GM12878 (cell line): Measurements from ENCODE around the gene AOAH. TPM values are rescaled to one million over a fixed set of nuclear protein-coding genes. Genes with fewer than 3 reads are reported as not detected.

ENCODE experiments used
- ATAC-seq: fragments of 200-7000 bp; cut with Tn5 transposase; 3 replicates; pipeline ENCODE4 v1.9.1; 2020; ENCODE audit warnings: mild to moderate bottlenecking, moderate library complexity
- BruUV-seq: library from RNA; stranded (reverse); fragments of 400-500 nt; replicated peaks from 2 replicates; lab custom pipeline; 2021; lab: Mats Ljungman, UMichigan
- CTCF ChIA-PET: fragments of 300-600 bp; sonication (Branson Sonifier 250); formaldehyde crosslinking; extraction: SDS; loops from one replicate; lab custom pipeline; 2021; ENCODE audit warnings: inconsistent platforms; lab: Yijun Ruan, JAX
- POLR2A ChIA-PET: fragments of 350-600 bp; formaldehyde crosslinking; extraction: SDS; loops from one replicate; lab custom pipeline; 2021; ENCODE audit warnings: inconsistent platforms; lab: Charles Lee
- RAD21 ChIA-PET: fragments of 300-600 bp; sonication (Branson Sonifier 250); formaldehyde crosslinking; loops from one replicate; lab custom pipeline; 2023; ENCODE audit warnings: antibody characterized with exemption; ENCODE audit not compliant: unreplicated experiment; lab: Charles Lee
- SMC1A ChIA-PET: fragments of 300-600 bp; sonication (Branson Sonifier 250); formaldehyde crosslinking; loops from one replicate; lab custom pipeline; 2023; ENCODE audit not compliant: unreplicated experiment, uncharacterized antibody; lab: Charles Lee
- DNase-seq: peaks from one replicate; pipeline ENCODE4 v3.0.0-alpha.2; 2011; ENCODE audit warnings: low read depth, low spot score
- FAIRE-seq: peaks from 3 replicates; lab custom pipeline; 2011; peaks lifted over from hg19 to GRCh38; lab: Jason Lieb, UNC
- H2AFZ ChIP-seq: 2 replicates; pipeline ENCODE4 v1.6.0; 2011; ENCODE audit warnings: low read depth, low read length, control low read depth; ENCODE audit not compliant: control insufficient read depth
- H3K27ac ChIP-seq: 2 replicates; pipeline ENCODE4 v1.5.1; 2011; ENCODE audit warnings: control low read depth; ENCODE audit not compliant: control insufficient read depth, insufficient read depth
- H3K27me3 ChIP-seq, 2 experiments: replicated peaks in 1 of 2; 2 replicates each; pipeline versions ENCODE4 v1.6.0 to v1.6.1; 2011; ENCODE audit warnings: low read length in 1 of 2; ENCODE audit not compliant: control insufficient read depth in 2 of 2, insufficient read depth in 2 of 2
- H3K36me3 ChIP-seq, 2 experiments: 2 replicates each; pipeline ENCODE4 v1.5.1; 2011; ENCODE audit warnings: low read length in 1 of 2; ENCODE audit not compliant: control insufficient read depth in 2 of 2, insufficient read depth in 2 of 2
- H3K4me1 ChIP-seq: 2 replicates; pipeline ENCODE4 v1.6.1; 2011; ENCODE audit warnings: mild to moderate bottlenecking, low read length, moderate library complexity, mixed read lengths; ENCODE audit not compliant: control insufficient read depth, insufficient read depth
- H3K4me2 ChIP-seq: 2 replicates; pipeline ENCODE4 v1.6.0; 2011; ENCODE audit warnings: control low read depth; ENCODE audit not compliant: control insufficient read depth, insufficient read depth
- H3K4me3 ChIP-seq: fragments of 200-600 bp; sonication (generic); 2 replicates; pipeline ENCODE4 v1.5.1; 2016
- H3K79me2 ChIP-seq: 2 replicates; pipeline ENCODE4 v1.6.0; 2011; ENCODE audit warnings: low read length; ENCODE audit not compliant: control insufficient read depth, insufficient read depth
- H3K9ac ChIP-seq: 2 replicates; pipeline ENCODE4 v1.8.0; 2011; ENCODE audit warnings: low read length, control low read depth, mixed read lengths; ENCODE audit not compliant: control insufficient read depth, insufficient read depth
- H3K9me3 ChIP-seq: replicated peaks from 3 replicates; pipeline ENCODE4 v1.5.1; 2011; ENCODE audit warnings: mild to moderate bottlenecking, low read length; ENCODE audit not compliant: control insufficient read depth, insufficient read depth
- H4K20me1 ChIP-seq: 2 replicates; pipeline ENCODE4 v1.6.0; 2011; ENCODE audit not compliant: control insufficient read depth, insufficient read depth
- CREM ChIP-seq: IDR thresholded peaks from 2 replicates; pipeline ENCODE4 v1.6.1; 2014; ENCODE audit warnings: antibody characterized with exemption, low read depth
- FOS ChIP-seq: IDR thresholded peaks from 3 replicates; pipeline ENCODE4 v1.6.1; 2011; ENCODE audit warnings: borderline replicate concordance; ENCODE audit not compliant: insufficient read length; ENCODE audit errors: extremely low read depth
- IKZF2 ChIP-seq, 2 experiments: fragments of 450-650 bp; IDR thresholded peaks; 2 replicates each; pipeline ENCODE4 v1.6.1; 2017; ENCODE audit warnings: mild to moderate bottlenecking in 2 of 2, moderate library complexity in 2 of 2
- MTA3 ChIP-seq: IDR thresholded peaks from 2 replicates; pipeline ENCODE4 v1.6.1; 2012; ENCODE audit warnings: low read length, inconsistent platforms, borderline replicate concordance
- NFYA ChIP-seq: IDR thresholded peaks from 2 replicates; pipeline ENCODE4 v1.6.1; 2011; ENCODE audit warnings: low read depth, mild to moderate bottlenecking, low read length, improper control_type of control experiment, borderline replicate concordance
- RBBP5 ChIP-seq: fragments of 200-600 bp; sonication (generic); conservative IDR thresholded peaks from 2 replicates; pipeline ENCODE4 v1.6.1; 2016
- SIN3A ChIP-seq: IDR thresholded peaks from 2 replicates; pipeline ENCODE4 v1.6.1; 2012; ENCODE audit warnings: low read depth, low read length, improper control_type of control experiment
- STAT1 ChIP-seq: fragments of 450-650 bp; conservative IDR thresholded peaks from 2 replicates; pipeline ENCODE4 v1.6.1; 2014; ENCODE audit warnings: antibody characterized with exemption, mild to moderate bottlenecking
- ZNF207 ChIP-seq: fragments of 450-650 bp; IDR thresholded peaks from 2 replicates; pipeline ENCODE4 v1.6.1; 2014; ENCODE audit warnings: antibody characterized with exemption, mild to moderate bottlenecking, borderline replicate concordance
- ZSCAN29 ChIP-seq: fragments of 450-650 bp; IDR thresholded peaks from 2 replicates; pipeline ENCODE4 v1.6.1; 2017; ENCODE audit warnings: mild to moderate bottlenecking, moderate library complexity
- whole genome bisulfite sequencing: methylation state at CpG from one replicate; pipeline ENCODE4 v1.1.6; 2016; ENCODE audit warnings: low lambda C conversion rate; ENCODE audit not compliant: insufficient replicate concordance, insufficient coverage; ENCODE audit errors: missing lambda C conversion rate; 5-methylcytosine and 5-hydroxymethylcytosine counted together
- in situ Hi-C: fragments of 300-500 bp; cut with MboI; formaldehyde crosslinking; loops from 9 replicates; pipeline ENCODE4 v1.14.3; 2018; ENCODE audit warnings: mixed read lengths
- intact Hi-C: fragments of 100-400 bp; cut with micrococcal nuclease; formaldehyde crosslinking; loops from one replicate; pipeline ENCODE4 v1.14.2; 2022; ENCODE audit not compliant: unreplicated experiment
- polyA plus RNA-seq, 11 experiments: library from polyadenylated mRNA; depleted of rRNA in 4 of 11; unstranded in 6 of 11; stranded (reverse) in 5 of 11; fragments of >200 nt; fragmentation: Nextera tagmentation in 4 of 11; fragmentation: Illumina TruSeq in 1 of 11; extraction: Ambion mirVana in 4 of 11; extraction: Trizol in 1 of 11; gene quantifications; 1 replicate in 1 of 11; 2 replicates in 10 of 11; pipeline versions ENCODE4 v1.2.1 to v1.2.3, GENCODE V29; 2011 to 2016; ENCODE audit warnings: inconsistent platforms in 2 of 11, missing spikeins in 2 of 11, low read depth in 1 of 11
- total RNA-seq, 4 experiments: library from RNA; depleted of rRNA in 3 of 4; stranded (reverse); fragments of >200 nt in 3 of 4; fragmentation: Illumina TruSeq in 1 of 4; extraction: Trizol in 1 of 4; gene quantifications; 2 replicates each; pipeline versions ENCODE4 v1.2.1 to v1.2.3, GENCODE V29; 2013 to 2021
- TF ChIP-seq, protein P1 (sequence below): IDR thresholded peaks from 2 replicates; pipeline ENCODE4 v1.6.1; 2012; ENCODE audit warnings: low read depth, low read length, improper control_type of control experiment
- TF ChIP-seq, protein P2 (sequence below): fragments of 450-650 bp; formaldehyde crosslinking; IDR thresholded peaks from 2 replicates; pipeline ENCODE4 v1.4.0; 2020; ENCODE audit warnings: mild to moderate bottlenecking, moderate library complexity
- TF ChIP-seq, protein P3 (sequence below): IDR thresholded peaks from 2 replicates; pipeline ENCODE4 v1.6.1; 2011; ENCODE audit warnings: mild to moderate bottlenecking, low read depth, low read length, moderate library complexity; ENCODE audit not compliant: insufficient replicate concordance
- TF ChIP-seq, protein P4 (sequence below): fragments of 450-650 bp; formaldehyde crosslinking; IDR thresholded peaks from 2 replicates; pipeline ENCODE4 v1.4.0; 2022; ENCODE audit warnings: mild to moderate bottlenecking, moderate library complexity

Gene AOAH
- total and polyA plus RNA-seq, 10 of the 15 experiments (the other 5 are each of a cell fraction or from before 2014, with no cell fraction given): 0.32 to 2.8 (median 1.4) TPM

DNA sequence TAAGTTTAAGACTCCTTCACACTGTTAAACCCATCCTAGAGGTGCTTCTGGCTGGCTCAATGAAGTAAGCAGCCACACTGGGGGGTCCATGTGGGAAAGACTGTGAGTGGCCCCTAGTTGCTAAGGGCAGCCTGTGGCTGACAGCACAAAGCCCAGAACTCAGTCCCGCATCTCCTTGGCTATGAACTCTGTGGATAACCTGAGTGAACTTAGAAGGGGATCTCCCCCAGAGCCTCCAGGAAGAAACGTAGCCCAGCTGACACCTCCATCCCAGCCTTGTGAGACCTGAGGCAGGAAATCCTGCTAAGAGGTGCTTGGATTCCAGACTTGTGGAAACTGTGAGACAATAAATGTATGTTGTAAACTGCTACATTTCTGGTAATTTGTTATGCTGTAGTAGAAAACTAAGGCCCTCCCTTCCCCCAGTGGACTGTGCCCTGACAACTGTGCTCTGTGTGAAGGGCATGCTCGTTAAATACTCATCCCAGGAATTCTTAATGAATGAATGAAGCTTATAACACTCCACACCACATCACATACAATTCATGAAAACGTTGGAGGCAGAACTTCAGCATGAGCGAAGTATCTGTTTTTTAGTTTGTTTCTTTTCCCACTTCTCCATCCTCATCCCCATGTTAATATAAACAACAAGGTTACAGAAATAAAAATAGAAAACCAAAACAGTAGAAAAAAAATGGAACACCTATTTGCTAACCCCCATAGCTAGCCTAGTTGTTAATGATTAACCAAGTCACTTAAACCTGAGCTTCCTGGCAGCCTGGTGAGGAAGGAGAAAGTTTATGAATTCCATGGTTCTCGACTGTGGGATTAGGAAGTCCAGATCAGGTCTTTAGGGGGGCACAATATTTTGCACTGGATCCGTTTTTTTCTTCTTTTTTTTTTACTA lies 36.8 kb upstream of the AOAH start:
- ATAC-seq: no peak
- POLR2A ChIA-PET: interaction anchor here (0.6 kb wide), 1 partner anchor 410 kb away, joined by 3 read pairs; no protein-coding TSS in a partner anchor
- SMC1A ChIA-PET: interaction anchor here (1.0 to 1.6 kb wide), 2 partner anchors 19 to 24 kb away, joined by 3 to 4 read pairs; no protein-coding TSS in a partner anchor
- FAIRE-seq: no peak
- H3K36me3 ChIP-seq: no peaks in the 10 kb centered on the region
- H3K9ac ChIP-seq: no peak overlapping the region
- CTCF ChIA-PET: no interaction called here
- no peaks in the 10 kb centered on the region for H3K79me2 ChIP-seq
- no peak overlapping the region for H2AFZ ChIP-seq
- H3K4me1 ChIP-seq: no peaks in the 10 kb centered on the region
- in situ Hi-C loops: no loop called here
- WGBS: 28% methylated on average over 7 of the region's 7 CpGs
- no peaks in the 10 kb centered on the region for H4K20me1 ChIP-seq
- intact Hi-C loops: no loop called here
- no peak for DNase-seq
- RAD21 ChIA-PET: no interaction called here
- no peak overlapping the region for H3K4me3 ChIP-seq
- BruUV-seq: no TSS peak
- H3K27me3 ChIP-seq: no peaks in the 10 kb centered on the region
- no peaks in the 10 kb centered on the region for H3K9me3 ChIP-seq
- H3K27ac ChIP-seq: no peak overlapping the region
- H3K4me2 ChIP-seq: no peak overlapping the region
- no peak for TF ChIP-seq SIN3A
- TF ChIP-seq, protein P1, sequence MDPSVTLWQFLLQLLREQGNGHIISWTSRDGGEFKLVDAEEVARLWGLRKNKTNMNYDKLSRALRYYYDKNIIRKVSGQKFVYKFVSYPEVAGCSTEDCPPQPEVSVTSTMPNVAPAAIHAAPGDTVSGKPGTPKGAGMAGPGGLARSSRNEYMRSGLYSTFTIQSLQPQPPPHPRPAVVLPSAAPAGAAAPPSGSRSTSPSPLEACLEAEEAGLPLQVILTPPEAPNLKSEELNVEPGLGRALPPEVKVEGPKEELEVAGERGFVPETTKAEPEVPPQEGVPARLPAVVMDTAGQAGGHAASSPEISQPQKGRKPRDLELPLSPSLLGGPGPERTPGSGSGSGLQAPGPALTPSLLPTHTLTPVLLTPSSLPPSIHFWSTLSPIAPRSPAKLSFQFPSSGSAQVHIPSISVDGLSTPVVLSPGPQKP: no peak
- no peak for TF ChIP-seq FOS
- no peak for TF ChIP-seq ZNF207
- no peak for TF ChIP-seq MTA3
- TF ChIP-seq, protein P2, sequence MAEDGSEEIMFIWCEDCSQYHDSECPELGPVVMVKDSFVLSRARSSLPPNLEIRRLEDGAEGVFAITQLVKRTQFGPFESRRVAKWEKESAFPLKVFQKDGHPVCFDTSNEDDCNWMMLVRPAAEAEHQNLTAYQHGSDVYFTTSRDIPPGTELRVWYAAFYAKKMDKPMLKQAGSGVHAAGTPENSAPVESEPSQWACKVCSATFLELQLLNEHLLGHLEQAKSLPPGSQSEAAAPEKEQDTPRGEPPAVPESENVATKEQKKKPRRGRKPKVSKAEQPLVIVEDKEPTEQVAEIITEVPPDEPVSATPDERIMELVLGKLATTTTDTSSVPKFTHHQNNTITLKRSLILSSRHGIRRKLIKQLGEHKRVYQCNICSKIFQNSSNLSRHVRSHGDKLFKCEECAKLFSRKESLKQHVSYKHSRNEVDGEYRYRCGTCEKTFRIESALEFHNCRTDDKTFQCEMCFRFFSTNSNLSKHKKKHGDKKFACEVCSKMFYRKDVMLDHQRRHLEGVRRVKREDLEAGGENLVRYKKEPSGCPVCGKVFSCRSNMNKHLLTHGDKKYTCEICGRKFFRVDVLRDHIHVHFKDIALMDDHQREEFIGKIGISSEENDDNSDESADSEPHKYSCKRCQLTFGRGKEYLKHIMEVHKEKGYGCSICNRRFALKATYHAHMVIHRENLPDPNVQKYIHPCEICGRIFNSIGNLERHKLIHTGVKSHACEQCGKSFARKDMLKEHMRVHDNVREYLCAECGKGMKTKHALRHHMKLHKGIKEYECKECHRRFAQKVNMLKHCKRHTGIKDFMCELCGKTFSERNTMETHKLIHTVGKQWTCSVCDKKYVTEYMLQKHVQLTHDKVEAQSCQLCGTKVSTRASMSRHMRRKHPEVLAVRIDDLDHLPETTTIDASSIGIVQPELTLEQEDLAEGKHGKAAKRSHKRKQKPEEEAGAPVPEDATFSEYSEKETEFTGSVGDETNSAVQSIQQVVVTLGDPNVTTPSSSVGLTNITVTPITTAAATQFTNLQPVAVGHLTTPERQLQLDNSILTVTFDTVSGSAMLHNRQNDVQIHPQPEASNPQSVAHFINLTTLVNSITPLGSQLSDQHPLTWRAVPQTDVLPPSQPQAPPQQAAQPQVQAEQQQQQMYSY (CRISPR knock-in tag): no peak
- TF ChIP-seq IKZF2 (IDR thresholded peaks at IDR 0.05): no peak
- TF ChIP-seq CREM: no peak
- TF ChIP-seq, protein P3, sequence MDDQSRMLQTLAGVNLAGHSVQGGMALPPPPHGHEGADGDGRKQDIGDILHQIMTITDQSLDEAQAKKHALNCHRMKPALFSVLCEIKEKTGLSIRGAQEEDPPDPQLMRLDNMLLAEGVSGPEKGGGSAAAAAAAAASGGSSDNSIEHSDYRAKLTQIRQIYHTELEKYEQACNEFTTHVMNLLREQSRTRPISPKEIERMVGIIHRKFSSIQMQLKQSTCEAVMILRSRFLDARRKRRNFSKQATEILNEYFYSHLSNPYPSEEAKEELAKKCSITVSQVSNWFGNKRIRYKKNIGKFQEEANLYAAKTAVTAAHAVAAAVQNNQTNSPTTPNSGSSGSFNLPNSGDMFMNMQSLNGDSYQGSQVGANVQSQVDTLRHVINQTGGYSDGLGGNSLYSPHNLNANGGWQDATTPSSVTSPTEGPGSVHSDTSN: no peak
- TF ChIP-seq STAT1: no peak
- TF ChIP-seq ZSCAN29: no peak
- no peak for TF ChIP-seq RBBP5
- TF ChIP-seq NFYA: no peak
- TF ChIP-seq, protein P4, sequence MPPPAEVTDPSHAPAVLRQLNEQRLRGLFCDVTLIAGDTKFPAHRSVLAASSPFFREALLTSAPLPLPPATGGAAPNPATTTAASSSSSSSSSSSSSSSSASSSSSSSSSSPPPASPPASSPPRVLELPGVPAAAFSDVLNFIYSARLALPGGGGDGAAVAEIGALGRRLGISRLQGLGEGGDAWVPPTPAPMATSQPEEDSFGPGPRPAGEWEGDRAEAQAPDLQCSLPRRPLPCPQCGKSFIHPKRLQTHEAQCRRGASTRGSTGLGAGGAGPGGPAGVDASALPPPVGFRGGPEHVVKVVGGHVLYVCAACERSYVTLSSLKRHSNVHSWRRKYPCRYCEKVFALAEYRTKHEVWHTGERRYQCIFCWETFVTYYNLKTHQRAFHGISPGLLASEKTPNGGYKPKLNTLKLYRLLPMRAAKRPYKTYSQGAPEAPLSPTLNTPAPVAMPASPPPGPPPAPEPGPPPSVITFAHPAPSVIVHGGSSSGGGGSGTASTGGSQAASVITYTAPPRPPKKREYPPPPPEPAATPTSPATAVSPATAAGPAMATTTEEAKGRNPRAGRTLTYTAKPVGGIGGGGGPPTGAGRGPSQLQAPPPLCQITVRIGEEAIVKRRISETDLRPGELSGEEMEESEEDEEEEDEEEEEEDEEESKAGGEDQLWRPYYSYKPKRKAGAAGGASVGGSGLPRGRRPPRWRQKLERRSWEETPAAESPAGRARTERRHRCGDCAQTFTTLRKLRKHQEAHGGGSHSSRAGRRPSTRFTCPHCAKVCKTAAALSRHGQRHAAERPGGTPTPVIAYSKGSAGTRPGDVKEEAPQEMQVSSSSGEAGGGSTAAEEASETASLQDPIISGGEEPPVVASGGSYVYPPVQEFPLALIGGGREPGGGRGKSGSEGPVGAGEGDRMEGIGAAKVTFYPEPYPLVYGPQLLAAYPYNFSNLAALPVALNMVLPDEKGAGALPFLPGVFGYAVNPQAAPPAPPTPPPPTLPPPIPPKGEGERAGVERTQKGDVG (CRISPR knock-in tag): no peak
